GM10847 (cell line): ENCODE data around the gene TESK2.

ENCODE experiments used
- POLR2A ChIP-seq: IDR thresholded peaks from 2 replicates; pipeline ENCODE4 v1.6.1; 2011; ENCODE audit not compliant: insufficient read length; ENCODE audit errors: extremely low read depth

TESK2 gene

GRCh38 chr1:45364294-45364693 lies 126.7 kb downstream of the TESK2 start:
- TF ChIP-seq POLR2A, result no peak

GRCh38 chr1:45359882-45360513 lies 131.0 kb downstream of the TESK2 start:
- no peak for TF ChIP-seq POLR2A

- TF ChIP-seq POLR2A, result no peak
These were observed 134.8 kb downstream of the TESK2 start for GRCh38 chr1:45356186-45356585.

- no peak for TF ChIP-seq POLR2A
These were observed 135.3 kb downstream of the TESK2 start for GRCh38 chr1:45355683-45356082.

GRCh38 chr1:45354838-45355237 lies 136.1 kb downstream of the TESK2 start:
- TF ChIP-seq POLR2A, result no peak

GRCh38 chr1:45353685-45354084 lies 137.3 kb downstream of the TESK2 start:
- TF ChIP-seq POLR2A, result no peak

GRCh38 chr1:45351508-45351907 lies 139.5 kb downstream of the TESK2 start:
- no peak for TF ChIP-seq POLR2A

- TF ChIP-seq POLR2A, result no peak
These were observed 141.8 kb downstream of the TESK2 start for GRCh38 chr1:45348966-45349677.

- TF ChIP-seq POLR2A, result no peak
These were observed 142.4 kb downstream of the TESK2 start for GRCh38 chr1:45348609-45348965.

GRCh38 chr1:45348020-45348419 lies 142.9 kb downstream of the TESK2 start:
- TF ChIP-seq POLR2A, result no peak

- TF ChIP-seq POLR2A, result no peak
These were observed 144.5 kb downstream of the TESK2 start for GRCh38 chr1:45346473-45346872.

GRCh38 chr1:45345014-45345413 lies 145.9 kb downstream of the TESK2 start:
- no peak for TF ChIP-seq POLR2A

GRCh38 chr1:45344499-45344898 lies 146.5 kb downstream of the TESK2 start:
- no peak for TF ChIP-seq POLR2A

- no peak for TF ChIP-seq POLR2A
These were observed 150.0 kb downstream of the TESK2 start for GRCh38 chr1:45340816-45341466.

GRCh38 chr1:45339789-45340558 lies 151.0 kb downstream of the TESK2 start, which contains the start of the genes MUTYH and TOE1:
TSS of gene MUTYH (minus strand) at chr1:45340440. CDS start at chr1:45334505, 5,935 bp downstream.
TSS of gene TOE1 (plus strand) at chr1:45340170. CDS start at chr1:45340253, 83 bp downstream.
- TF ChIP-seq POLR2A, result peak; percentile 65
